HepG2 (cell line): Measurements from ENCODE around the gene GATA1.

Source experiments
- CBX5 ChIP-seq: sonication (generic); formaldehyde crosslinking; IDR thresholded peaks from 2 replicates; pipeline ENCODE4 v1.4.0; 2020; ENCODE audit warnings: missing genetic modification reagents, borderline replicate concordance
- JUND ChIP-seq: sonication (generic); formaldehyde crosslinking; IDR thresholded peaks from 2 replicates; pipeline ENCODE4 v1.8.0; 2022; ENCODE audit warnings: mild to moderate bottlenecking, missing genetic modification reagents
- MAZ ChIP-seq, 2 experiments: sonication (generic) in 1 of 2; formaldehyde crosslinking in 1 of 2; IDR thresholded peaks; 2 replicates each; pipeline versions ENCODE4 v1.5.0 to v1.6.1; 2012 to 2020; ENCODE audit warnings: low read depth in 2 of 2, mild to moderate bottlenecking in 2 of 2, borderline replicate concordance in 1 of 2, improper control_type of control experiment in 1 of 2, low read length in 1 of 2, missing genetic modification reagents in 1 of 2, moderate library complexity in 1 of 2
- MYC ChIP-seq: sonication (generic); formaldehyde crosslinking; IDR thresholded peaks from 2 replicates; pipeline ENCODE4 v1.9.0; 2021; ENCODE audit warnings: missing genetic modification reagents, borderline replicate concordance
- ZMYM3 ChIP-seq: sonication (generic); formaldehyde crosslinking; IDR thresholded peaks from 2 replicates; pipeline ENCODE4 v1.5.1; 2020; ENCODE audit warnings: mild to moderate bottlenecking, missing genetic modification reagents
- ZNF614 ChIP-seq: IDR thresholded peaks from 2 replicates; pipeline ENCODE4 v1.6.1; 2018; ENCODE audit warnings: missing biosample characterization, missing genetic modification reagents, inconsistent platforms, borderline replicate concordance
- ZNF879 ChIP-seq: sonication (generic); formaldehyde crosslinking; IDR thresholded peaks from 2 replicates; pipeline ENCODE4 v1.8.1; 2023; ENCODE audit warnings: missing genetic modification reagents
- TF ChIP-seq, protein P1 (sequence below), 2 experiments: sonication (generic) in 1 of 2; formaldehyde crosslinking in 1 of 2; IDR thresholded peaks; 2 replicates each; pipeline versions ENCODE4 v1.4.0 to v1.6.1; 2018 to 2020; ENCODE audit warnings: missing genetic modification reagents in 2 of 2, borderline replicate concordance in 1 of 2, low read depth in 1 of 2, mild to moderate bottlenecking in 1 of 2, missing biosample characterization in 1 of 2
- TF ChIP-seq, protein P2 (sequence below): sonication (generic); formaldehyde crosslinking; IDR thresholded peaks from 2 replicates; pipeline ENCODE4 v1.8.1; 2022; ENCODE audit warnings: mild to moderate bottlenecking, missing genetic modification reagents
- TF ChIP-seq, protein P3 (sequence below): sonication (generic); formaldehyde crosslinking; IDR thresholded peaks from 2 replicates; pipeline ENCODE4 v1.5.0; 2020; ENCODE audit warnings: missing genetic modification reagents, mild to moderate bottlenecking, borderline replicate concordance
- TF ChIP-seq, protein P4 (sequence below): sonication (generic); formaldehyde crosslinking; conservative IDR thresholded peaks from 2 replicates; pipeline ENCODE4 v1.4.0; 2020; ENCODE audit warnings: missing genetic modification reagents

DNA sequence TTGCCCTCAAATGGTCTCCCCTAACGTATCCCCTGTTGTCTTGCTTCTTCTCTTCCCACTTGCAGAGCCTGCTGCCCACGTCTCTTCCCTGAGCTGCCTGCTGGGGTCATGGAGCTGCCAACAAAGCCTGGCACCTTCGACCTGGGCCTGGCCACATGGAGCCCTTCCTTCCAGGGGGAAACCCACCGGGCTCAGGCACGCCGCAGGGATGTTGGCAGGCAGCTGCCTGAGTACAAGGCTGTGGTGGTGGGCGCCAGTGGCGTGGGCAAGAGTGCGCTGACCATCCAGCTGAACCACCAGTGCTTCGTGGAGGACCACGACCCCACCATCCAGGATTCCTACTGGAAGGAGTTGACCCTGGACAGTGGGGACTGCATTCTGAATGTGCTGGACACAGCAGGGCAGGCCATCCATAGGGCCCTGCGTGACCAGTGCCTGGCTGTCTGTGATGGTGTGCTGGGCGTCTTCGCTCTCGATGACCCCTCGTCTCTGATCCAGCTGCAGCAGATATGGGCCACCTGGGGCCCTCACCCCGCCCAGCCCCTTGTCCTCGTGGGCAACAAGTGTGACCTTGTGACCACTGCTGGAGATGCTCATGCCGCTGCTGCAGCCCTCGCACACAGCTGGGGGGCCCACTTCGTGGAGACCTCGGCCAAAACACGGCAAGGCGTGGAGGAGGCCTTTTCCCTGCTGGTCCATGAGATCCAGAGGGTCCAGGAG, 42.8 kb downstream of the GATA1 start:
- TF ChIP-seq, protein P1, sequence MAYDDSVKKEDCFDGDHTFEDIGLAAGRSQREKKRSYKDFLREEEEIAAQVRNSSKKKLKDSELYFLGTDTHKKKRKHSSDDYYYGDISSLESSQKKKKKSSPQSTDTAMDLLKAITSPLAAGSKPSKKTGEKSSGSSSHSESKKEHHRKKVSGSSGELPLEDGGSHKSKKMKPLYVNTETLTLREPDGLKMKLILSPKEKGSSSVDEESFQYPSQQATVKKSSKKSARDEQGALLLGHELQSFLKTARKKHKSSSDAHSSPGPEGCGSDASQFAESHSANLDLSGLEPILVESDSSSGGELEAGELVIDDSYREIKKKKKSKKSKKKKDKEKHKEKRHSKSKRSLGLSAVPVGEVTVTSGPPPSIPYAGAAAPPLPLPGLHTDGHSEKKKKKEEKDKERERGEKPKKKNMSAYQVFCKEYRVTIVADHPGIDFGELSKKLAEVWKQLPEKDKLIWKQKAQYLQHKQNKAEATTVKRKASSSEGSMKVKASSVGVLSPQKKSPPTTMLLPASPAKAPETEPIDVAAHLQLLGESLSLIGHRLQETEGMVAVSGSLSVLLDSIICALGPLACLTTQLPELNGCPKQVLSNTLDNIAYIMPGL (CRISPR knock-in tag; IDR thresholded peaks at IDR 0.05; ENCODE audit: borderline replicate concordance in 1 of 2, low read depth in 1 of 2): no peak
- no peak for TF ChIP-seq CBX5 (CRISPR knock-in tag)
- TF ChIP-seq, protein P2, sequence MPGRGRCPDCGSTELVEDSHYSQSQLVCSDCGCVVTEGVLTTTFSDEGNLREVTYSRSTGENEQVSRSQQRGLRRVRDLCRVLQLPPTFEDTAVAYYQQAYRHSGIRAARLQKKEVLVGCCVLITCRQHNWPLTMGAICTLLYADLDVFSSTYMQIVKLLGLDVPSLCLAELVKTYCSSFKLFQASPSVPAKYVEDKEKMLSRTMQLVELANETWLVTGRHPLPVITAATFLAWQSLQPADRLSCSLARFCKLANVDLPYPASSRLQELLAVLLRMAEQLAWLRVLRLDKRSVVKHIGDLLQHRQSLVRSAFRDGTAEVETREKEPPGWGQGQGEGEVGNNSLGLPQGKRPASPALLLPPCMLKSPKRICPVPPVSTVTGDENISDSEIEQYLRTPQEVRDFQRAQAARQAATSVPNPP: no peak
- no peak for TF ChIP-seq ZNF879 (CRISPR knock-in tag)
- no peak for TF ChIP-seq ZNF614 (CRISPR knock-in tag)
- TF ChIP-seq MYC: no peak
- no peak for TF ChIP-seq JUND (CRISPR knock-in tag)
- TF ChIP-seq, protein P3, sequence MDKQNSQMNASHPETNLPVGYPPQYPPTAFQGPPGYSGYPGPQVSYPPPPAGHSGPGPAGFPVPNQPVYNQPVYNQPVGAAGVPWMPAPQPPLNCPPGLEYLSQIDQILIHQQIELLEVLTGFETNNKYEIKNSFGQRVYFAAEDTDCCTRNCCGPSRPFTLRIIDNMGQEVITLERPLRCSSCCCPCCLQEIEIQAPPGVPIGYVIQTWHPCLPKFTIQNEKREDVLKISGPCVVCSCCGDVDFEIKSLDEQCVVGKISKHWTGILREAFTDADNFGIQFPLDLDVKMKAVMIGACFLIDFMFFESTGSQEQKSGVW (CRISPR knock-in tag): no peak
- no peak for TF ChIP-seq MAZ (IDR thresholded peaks at IDR 0.05; ENCODE audit: borderline replicate concordance, low read depth, low read length)
- no peak for TF ChIP-seq MAZ (CRISPR knock-in tag; IDR thresholded peaks at IDR 0.05; ENCODE audit: low read depth)
- TF ChIP-seq, protein P4, sequence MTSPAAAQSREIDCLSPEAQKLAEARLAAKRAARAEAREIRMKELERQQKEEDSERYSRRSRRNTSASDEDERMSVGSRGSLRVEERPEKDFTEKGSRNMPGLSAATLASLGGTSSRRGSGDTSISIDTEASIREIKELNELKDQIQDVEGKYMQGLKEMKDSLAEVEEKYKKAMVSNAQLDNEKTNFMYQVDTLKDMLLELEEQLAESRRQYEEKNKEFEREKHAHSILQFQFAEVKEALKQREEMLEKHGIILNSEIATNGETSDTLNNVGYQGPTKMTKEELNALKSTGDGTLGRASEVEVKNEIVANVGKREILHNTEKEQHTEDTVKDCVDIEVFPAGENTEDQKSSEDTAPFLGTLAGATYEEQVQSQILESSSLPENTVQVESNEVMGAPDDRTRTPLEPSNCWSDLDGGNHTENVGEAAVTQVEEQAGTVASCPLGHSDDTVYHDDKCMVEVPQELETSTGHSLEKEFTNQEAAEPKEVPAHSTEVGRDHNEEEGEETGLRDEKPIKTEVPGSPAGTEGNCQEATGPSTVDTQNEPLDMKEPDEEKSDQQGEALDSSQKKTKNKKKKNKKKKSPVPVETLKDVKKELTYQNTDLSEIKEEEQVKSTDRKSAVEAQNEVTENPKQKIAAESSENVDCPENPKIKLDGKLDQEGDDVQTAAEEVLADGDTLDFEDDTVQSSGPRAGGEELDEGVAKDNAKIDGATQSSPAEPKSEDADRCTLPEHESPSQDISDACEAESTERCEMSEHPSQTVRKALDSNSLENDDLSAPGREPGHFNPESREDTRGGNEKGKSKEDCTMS (CRISPR knock-in tag): no peak
- no peak for TF ChIP-seq ZMYM3 (CRISPR knock-in tag)
